HCT116 (cell line): Measurements from ENCODE around the gene HEPACAM. TPM values are rescaled to one million over a fixed set of nuclear protein-coding genes. Genes with fewer than 3 reads are reported as not detected.

Experiments used
- ATAC-seq: fragments of 200-7000 bp; cut with Tn5 transposase; 2 replicates; pipeline ENCODE4 v1.9.1; 2020; ENCODE audit warnings: mild to moderate bottlenecking, moderate library complexity
- BruUV-seq: library from RNA; stranded (reverse); fragments of 400-500 nt; replicated peaks from 2 replicates; lab custom pipeline; 2021; lab: Mats Ljungman, UMichigan
- CTCF ChIA-PET: fragments of 300-600 bp; sonication (Branson Sonifier 250); formaldehyde crosslinking; loops from one replicate; lab custom pipeline; 2021; ENCODE audit warnings: antibody characterized with exemption; lab: Charles Lee
- POLR2A ChIA-PET: fragments of 300-600, 350-600 bp; sonication (Branson Sonifier 250); formaldehyde crosslinking; loops from one replicate; lab custom pipeline; 2021; ENCODE audit warnings: antibody characterized with exemption; lab: Charles Lee
- RAD21 ChIA-PET, 2 experiments: fragments of 300-600 bp; sonication (Branson Sonifier 250); formaldehyde crosslinking; loops; one replicate each; lab custom pipeline; 2023; ENCODE audit warnings: low total read pairs in 2 of 2; ENCODE audit not compliant: uncharacterized antibody in 2 of 2, unreplicated experiment in 2 of 2, low non-redundant PET in 1 of 2; lab: Charles Lee
- DNase-seq: peaks from one replicate; pipeline ENCODE4 v3.0.0-alpha.2; 2010; ENCODE audit warnings: low read depth, low spot score
- H2AFZ ChIP-seq: fragments of 200-600 bp; shearing (Covaris generic), sonication (generic); 2 replicates; pipeline ENCODE4 v1.6.1; 2017; ENCODE audit warnings: low read depth, mixed run types, mixed read lengths, antibody characterized with exemption, low read length; ENCODE audit not compliant: poor library complexity, severe bottlenecking
- H3K27ac ChIP-seq: 2 replicates; pipeline ENCODE4 v1.5.1; 2012; ENCODE audit warnings: low read depth, low read length
- H3K27me3 ChIP-seq: fragments of 200-600 bp; sonication (generic); 2 replicates; pipeline ENCODE4 v1.6.1; 2016; ENCODE audit warnings: mixed run types, low read length, mixed read lengths; ENCODE audit not compliant: insufficient read depth
- H3K36me3 ChIP-seq, 2 experiments: fragments of 200-500 bp in 1 of 2; fragments of 200-600 bp in 1 of 2; sonication (Bioruptor generic) in 1 of 2; sonication (generic) in 1 of 2; 2 replicates each; pipeline versions ENCODE4 v1.5.1 to v1.6.1; 2014 to 2016; ENCODE audit warnings: low read length in 2 of 2, inconsistent platforms in 1 of 2, mixed read lengths in 1 of 2, mixed run types in 1 of 2; ENCODE audit not compliant: insufficient read depth in 2 of 2, control insufficient read depth in 1 of 2
- H3K4me1 ChIP-seq, 2 experiments: fragments of 200-600 bp in 1 of 2; sonication (generic) in 1 of 2; 2 replicates each; pipeline versions ENCODE4 v1.5.1 to v1.6.1; 2012 to 2017; ENCODE audit warnings: low read length in 2 of 2, inconsistent platforms in 1 of 2, mild to moderate bottlenecking in 1 of 2, mixed read lengths in 1 of 2, mixed run types in 1 of 2, moderate library complexity in 1 of 2; ENCODE audit not compliant: insufficient read depth in 2 of 2, control insufficient read depth in 1 of 2
- H3K4me2 ChIP-seq: fragments of 200-600 bp; sonication (generic); 2 replicates; pipeline ENCODE4 v1.6.1; 2017; ENCODE audit warnings: mixed run types, low read length, mixed read lengths
- H3K4me3 ChIP-seq, 2 experiments: fragments of 200-600 bp in 1 of 2; sonication (generic) in 1 of 2; replicated peaks in 1 of 2; 2 replicates each; pipeline ENCODE4 v1.5.1; 2011 to 2016; ENCODE audit warnings: low read length in 2 of 2, control low read depth in 1 of 2, low read depth in 1 of 2, mild to moderate bottlenecking in 1 of 2, mixed read lengths in 1 of 2, mixed run types in 1 of 2
- H3K79me2 ChIP-seq: fragments of 200-600 bp; sonication (generic); 2 replicates; pipeline ENCODE4 v1.6.1; 2017; ENCODE audit warnings: mild to moderate bottlenecking, mixed run types, low read length, moderate library complexity, mixed read lengths; ENCODE audit not compliant: insufficient read depth
- H3K9ac ChIP-seq: fragments of 200-600 bp; sonication (generic); 2 replicates; pipeline ENCODE4 v1.6.1; 2016; ENCODE audit warnings: low read length, mixed read lengths
- H3K9me2 ChIP-seq: fragments of 200-600 bp; sonication (generic), shearing (Covaris generic); 2 replicates; pipeline ENCODE4 v1.6.1; 2017; ENCODE audit warnings: mixed run types, mild to moderate bottlenecking, moderate library complexity; ENCODE audit not compliant: insufficient read depth
- H3K9me3 ChIP-seq, 2 experiments: fragments of 200-500 bp in 1 of 2; fragments of 200-600 bp in 1 of 2; sonication (Bioruptor generic) in 1 of 2; sonication (generic) in 1 of 2; 2 replicates each; pipeline ENCODE4 v1.6.1; 2014 to 2017; ENCODE audit warnings: low read length in 2 of 2, mixed read lengths in 2 of 2, inconsistent platforms in 1 of 2, low read depth in 1 of 2, mild to moderate bottlenecking in 1 of 2, mixed run types in 1 of 2, moderate library complexity in 1 of 2; ENCODE audit not compliant: control insufficient read depth in 1 of 2, insufficient read depth in 1 of 2
- H4K20me1 ChIP-seq: fragments of 200-600 bp; sonication (generic), shearing (Covaris generic); 2 replicates; pipeline ENCODE4 v1.6.1; 2017; ENCODE audit warnings: mixed run types, mild to moderate bottlenecking, moderate library complexity; ENCODE audit not compliant: insufficient read depth
- CTCF ChIP-seq, 3 experiments: fragments of 200-600 bp in 1 of 3; sonication (generic) in 1 of 3; IDR thresholded peaks in 2 of 3; conservative IDR thresholded peaks in 1 of 3; 2 replicates each; pipeline ENCODE4 v1.5.1; 2012 to 2017; ENCODE audit warnings: low read depth in 2 of 3, low read length in 2 of 3, antibody characterized with exemption in 1 of 3, borderline replicate concordance in 1 of 3, control low read depth in 1 of 3, mild to moderate bottlenecking in 1 of 3, mixed read lengths in 1 of 3, mixed run types in 1 of 3, moderate library complexity in 1 of 3; ENCODE audit not compliant: insufficient read depth in 1 of 3
- ELF1 ChIP-seq: IDR thresholded peaks from 2 replicates; pipeline ENCODE4 v1.6.1; 2012; ENCODE audit warnings: low read depth, borderline replicate concordance
- EZH2phosphoT487 ChIP-seq: fragments of 200-600 bp; IDR thresholded peaks from 2 replicates; pipeline ENCODE4 v1.6.1; 2018; ENCODE audit warnings: antibody characterized with exemption, borderline replicate concordance
- FOSL1 ChIP-seq: IDR thresholded peaks from 2 replicates; pipeline ENCODE4 v1.6.1; 2012; ENCODE audit warnings: low read depth
- MAX ChIP-seq: IDR thresholded peaks from 2 replicates; pipeline ENCODE4 v1.6.1; 2012
- POLR2AphosphoS5 ChIP-seq: IDR thresholded peaks from 2 replicates; pipeline ENCODE4 v1.6.1; 2011; ENCODE audit warnings: mild to moderate bottlenecking, low read depth, low read length, moderate library complexity
- RAD21 ChIP-seq: IDR thresholded peaks from 2 replicates; pipeline ENCODE4 v1.6.1; 2012; ENCODE audit warnings: low read depth, mild to moderate bottlenecking
- intact Hi-C: fragments of 100-400 bp; cut with micrococcal nuclease; formaldehyde crosslinking; loops from 2 replicates; pipeline ENCODE4 v1.10.0; 2022
- total RNA-seq: library from RNA; stranded (reverse); gene quantifications from one replicate; pipeline ENCODE4 v1.2.1, GENCODE V29; 2021; ENCODE audit not compliant: unreplicated experiment

Gene HEPACAM
- total RNA-seq, 1 experiment from 2014 or later: not detected

- Histone ChIP-seq H3K36me3 (no peaks in the 10 kb centered on the region), H2AFZ (no peak overlapping the region), H3K4me1 (no peaks in the 10 kb centered on the region), H3K9me2 (no peaks in the 10 kb centered on the region), H4K20me1 (no peaks in the 10 kb centered on the region), H3K4me3 (no peak overlapping the region), H3K9me3 (peaks cover 0 to 5% of the 10 kb centered on the region in 2 experiments; a peak in 1 of 4 replicates), H3K27ac (no peak overlapping the region), H3K9ac (no peak overlapping the region), H3K4me2 (no peak overlapping the region), H3K27me3 (no peaks in the 10 kb centered on the region), H3K79me2 (no peaks in the 10 kb centered on the region)
- no TSS peak for BruUV-seq
- intact Hi-C loops: no loop called here
- RAD21 ChIA-PET: no interaction called here
- no peak for ATAC-seq
- CTCF ChIA-PET: no interaction called here
- TF ChIP-seq RAD21 (no peak), EZH2phosphoT487 (no peak), FOSL1 (no peak), ELF1 (no peak), POLR2AphosphoS5 (no peak), CTCF (IDR thresholded peaks at IDR 0.05 in 2 of 3, conservative IDR thresholded peaks at IDR 0.05 in 1 of 3; ENCODE audit: borderline replicate concordance in 1 of 3, insufficient read depth in 1 of 3, low read depth in 2 of 3, low read length in 2 of 3) (no peak), MAX (no peak)
- POLR2A ChIA-PET: no interaction called here
- DNase-seq: no peak
These were observed 48.6 kb upstream of the HEPACAM start for GRCh38 chr11:124984512-124984854.
